ENCODE measurements around the gene TNFRSF25. TPM values are rescaled to one million over a fixed set of nuclear protein-coding genes. Genes with fewer than 3 reads are reported as not detected.

TNFRSF25 gene
- total and polyA plus RNA-seq, 9 of the 15 experiments (the other 6 are each of a cell fraction or from before 2014, with no cell fraction given), result 0.24 to 0.49 TPM; not detected in 7

DNA sequence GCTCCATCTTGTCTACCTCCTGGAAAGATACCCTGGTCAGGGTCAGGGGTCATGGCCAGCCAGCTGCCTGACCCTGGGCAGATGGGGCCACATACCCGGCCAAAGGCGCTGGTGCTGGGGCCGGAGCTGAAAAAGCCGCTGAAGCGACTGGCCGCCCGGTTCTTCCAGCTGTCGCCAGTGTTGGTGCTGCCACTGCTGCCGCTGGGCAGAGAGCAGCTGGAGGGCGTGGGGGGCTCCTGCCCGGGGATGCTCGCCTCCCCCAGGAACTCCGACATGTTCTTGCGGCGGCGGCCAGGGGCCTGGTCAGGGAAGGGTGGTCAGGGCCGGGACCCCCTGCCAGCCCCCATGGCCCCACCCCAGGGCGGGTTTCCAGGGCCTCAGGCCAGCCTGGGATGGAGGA lies 7.2 kb upstream of the TNFRSF25 start:
- FAIRE-seq, result no peak
- peaks cover 2% of the 10 kb centered on the region for H3K9me1 ChIP-seq (ENCODE audit: control insufficient read depth, insufficient read depth, low read length)
- in situ Hi-C loops (cut with MboI), result loop anchor here (5.0 kb wide), 1 partner anchor 61 kb away; no protein-coding TSS in a partner anchor
- TF ChIP-seq, protein P1, sequence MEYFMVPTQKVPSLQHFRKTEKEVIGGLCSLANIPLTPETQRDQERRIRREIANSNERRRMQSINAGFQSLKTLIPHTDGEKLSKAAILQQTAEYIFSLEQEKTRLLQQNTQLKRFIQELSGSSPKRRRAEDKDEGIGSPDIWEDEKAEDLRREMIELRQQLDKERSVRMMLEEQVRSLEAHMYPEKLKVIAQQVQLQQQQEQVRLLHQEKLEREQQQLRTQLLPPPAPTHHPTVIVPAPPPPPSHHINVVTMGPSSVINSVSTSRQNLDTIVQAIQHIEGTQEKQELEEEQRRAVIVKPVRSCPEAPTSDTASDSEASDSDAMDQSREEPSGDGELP (CRISPR knock-in tag; IDR thresholded peaks at IDR 0.05; ENCODE audit: borderline replicate concordance), result peak; percentile 15; the same call in 1 of the 2 replicates
- TF ChIP-seq STAG1 (CRISPR knock-in tag; IDR thresholded peaks at IDR 0.05; ENCODE audit: borderline replicate concordance), result no peak
- TF ChIP-seq, protein P2, sequence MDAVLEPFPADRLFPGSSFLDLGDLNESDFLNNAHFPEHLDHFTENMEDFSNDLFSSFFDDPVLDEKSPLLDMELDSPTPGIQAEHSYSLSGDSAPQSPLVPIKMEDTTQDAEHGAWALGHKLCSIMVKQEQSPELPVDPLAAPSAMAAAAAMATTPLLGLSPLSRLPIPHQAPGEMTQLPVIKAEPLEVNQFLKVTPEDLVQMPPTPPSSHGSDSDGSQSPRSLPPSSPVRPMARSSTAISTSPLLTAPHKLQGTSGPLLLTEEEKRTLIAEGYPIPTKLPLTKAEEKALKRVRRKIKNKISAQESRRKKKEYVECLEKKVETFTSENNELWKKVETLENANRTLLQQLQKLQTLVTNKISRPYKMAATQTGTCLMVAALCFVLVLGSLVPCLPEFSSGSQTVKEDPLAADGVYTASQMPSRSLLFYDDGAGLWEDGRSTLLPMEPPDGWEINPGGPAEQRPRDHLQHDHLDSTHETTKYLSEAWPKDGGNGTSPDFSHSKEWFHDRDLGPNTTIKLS (IDR thresholded peaks at IDR 0.05; ENCODE audit: borderline replicate concordance, low read depth), result no peak
- no peaks in the 10 kb centered on the region for H3K79me2 ChIP-seq (ENCODE audit: control insufficient read depth, insufficient read depth, low read length)
- CTCF ChIA-PET (ENCODE audit: low intra/inter-chr PET ratio), result interaction anchor here (0.9 kb wide), 1 partner anchor 125 kb away, joined by 4 read pairs; no protein-coding TSS in a partner anchor
- no peak overlapping the region for H3K27ac ChIP-seq (ENCODE audit: extremely low read depth, low read depth, low read length)
- H3K36me3 ChIP-seq (ENCODE audit: control insufficient read depth, insufficient read depth, low read length), result no peaks in the 10 kb centered on the region
- BruUV-seq (replicated peaks), result no TSS peak
- peaks cover 10 to 64% of the 10 kb centered on the region in 2 experiments; a peak in 4 of 5 replicates for H3K4me1 ChIP-seq (replicated peaks in 1 of 2; ENCODE audit: control insufficient read depth in 2 of 2, insufficient read depth in 2 of 2, low read length in 2 of 2)
- intact Hi-C loops (cut with micrococcal nuclease), result loop anchor here (5.0 kb wide), 1 partner anchor 66 kb away; no protein-coding TSS in a partner anchor
- H2AFZ ChIP-seq (ENCODE audit: low read depth, low read length), result no peak overlapping the region
- no peak overlapping the region for H3K4me2 ChIP-seq (ENCODE audit: insufficient read depth, low read length)
- H3K9me3 ChIP-seq (replicated peaks; ENCODE audit: control insufficient read depth, insufficient read depth, low read depth, low read length), result no peaks in the 10 kb centered on the region
- peaks cover 32 to 76% of the 10 kb centered on the region in 2 experiments for H3K27me3 ChIP-seq (ENCODE audit: control insufficient read depth in 2 of 2, insufficient read depth in 2 of 2, low read length in 2 of 2)
- WGBS (ENCODE audit: insufficient coverage, low coverage, missing lambda C conversion rate), result 17% methylated on average over 18 of the region's 18 CpGs
- ATAC-seq, result no peak
- H3K9ac ChIP-seq (ENCODE audit: insufficient read depth in 1 of 2, low read depth in 2 of 2, low read length in 2 of 2), result no peak overlapping the region
- DNase-seq (ENCODE audit: extremely low read depth in 1 of 4, low spot score in 3 of 4), result no peak
- H3K4me3 ChIP-seq, result no peak overlapping the region
- POLR2A ChIA-PET, result no interaction called here
- H4K20me1 ChIP-seq (replicated peaks; ENCODE audit: control insufficient read depth, insufficient read depth, low read length), result peaks cover 45% of the 10 kb centered on the region
